Ovary (tissue), 3 donors: ENCODE data around the gene RCN1.

Experiments used
- CTCF ChIP-seq, 3 donors: fragments of 450-650 bp in 2 of 3; fragments of 200-600 bp in 1 of 3; IDR thresholded peaks; one replicate each; pipeline versions ENCODE4 v1.5.1 to v1.8.0; 2016 to 2022; ENCODE audit warnings: antibody characterized with exemption in 3 of 3, mild to moderate bottlenecking in 1 of 3
- POLR2A ChIP-seq: fragments of 450-650 bp; IDR thresholded peaks from one replicate; pipeline ENCODE4 v1.6.1; 2017; ENCODE audit warnings: antibody characterized with exemption, mild to moderate bottlenecking, moderate library complexity
- donor health status: DM: no; HTN: no; CAD: no.

DNA sequence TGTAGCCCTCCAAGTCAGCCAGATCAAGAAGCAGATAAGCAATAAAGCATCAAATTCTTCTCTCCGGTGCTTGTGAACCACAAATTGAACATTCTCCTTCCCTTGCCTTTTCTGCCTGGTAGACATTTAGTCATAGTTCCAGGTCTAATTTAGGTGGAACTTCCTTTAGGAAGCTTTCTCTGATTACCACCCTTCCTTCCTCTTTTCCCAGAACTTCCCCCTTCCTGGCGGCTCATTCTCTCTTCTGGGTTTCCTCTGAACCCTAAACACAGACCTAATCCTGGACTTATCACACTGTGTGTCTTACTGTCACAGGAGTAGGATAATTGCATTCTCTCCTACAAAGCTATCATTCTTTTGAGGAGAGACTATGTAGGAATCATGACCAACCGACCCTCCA, 61.9 kb downstream of the RCN1 start:
- no peak for TF ChIP-seq CTCF (IDR thresholded peaks at IDR 0.05)
- no peak for TF ChIP-seq POLR2A
